ENCODE data around the gene GALR3. TPM values are rescaled to one million over a fixed set of nuclear protein-coding genes. Genes with fewer than 3 reads are reported as not detected.

The GALR3 gene, protein sequence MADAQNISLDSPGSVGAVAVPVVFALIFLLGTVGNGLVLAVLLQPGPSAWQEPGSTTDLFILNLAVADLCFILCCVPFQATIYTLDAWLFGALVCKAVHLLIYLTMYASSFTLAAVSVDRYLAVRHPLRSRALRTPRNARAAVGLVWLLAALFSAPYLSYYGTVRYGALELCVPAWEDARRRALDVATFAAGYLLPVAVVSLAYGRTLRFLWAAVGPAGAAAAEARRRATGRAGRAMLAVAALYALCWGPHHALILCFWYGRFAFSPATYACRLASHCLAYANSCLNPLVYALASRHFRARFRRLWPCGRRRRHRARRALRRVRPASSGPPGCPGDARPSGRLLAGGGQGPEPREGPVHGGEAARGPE
- not detected in 2 replicates for total RNA-seq

DNA sequence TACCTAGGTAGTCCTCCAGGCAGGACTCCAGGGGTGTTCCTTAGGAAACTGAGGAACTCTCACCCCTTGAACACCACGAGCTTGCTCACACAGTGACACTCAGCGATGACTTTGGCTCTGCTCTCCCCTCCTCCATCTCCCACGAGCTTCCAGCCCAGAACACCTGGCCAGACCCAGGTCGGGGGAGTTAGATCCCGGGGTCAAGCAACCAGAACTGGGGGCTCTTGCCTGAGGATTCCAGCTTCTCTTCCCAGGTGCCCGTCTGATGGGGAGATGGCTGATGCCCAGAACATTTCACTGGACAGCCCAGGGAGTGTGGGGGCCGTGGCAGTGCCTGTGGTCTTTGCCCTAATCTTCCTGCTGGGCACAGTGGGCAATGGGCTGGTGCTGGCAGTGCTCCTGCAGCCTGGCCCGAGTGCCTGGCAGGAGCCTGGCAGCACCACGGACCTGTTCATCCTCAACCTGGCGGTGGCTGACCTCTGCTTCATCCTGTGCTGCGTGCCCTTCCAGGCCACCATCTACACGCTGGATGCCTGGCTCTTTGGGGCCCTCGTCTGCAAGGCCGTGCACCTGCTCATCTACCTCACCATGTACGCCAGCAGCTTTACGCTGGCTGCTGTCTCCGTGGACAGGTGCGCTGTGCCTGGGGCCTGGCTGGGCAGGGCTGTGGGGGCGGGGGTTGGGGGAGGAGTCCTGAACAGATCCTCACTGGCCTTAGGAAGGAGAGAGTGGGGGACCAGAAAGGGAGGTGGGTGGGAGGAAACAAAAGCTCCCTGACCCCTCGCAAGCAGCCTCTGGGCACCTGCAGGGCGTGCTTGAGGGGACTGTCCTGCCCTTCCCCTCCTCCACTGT lies at the start of gene GALR3:
Gene GALR3, plus strand, starts transcription at position 249 of the 852 bp plus-strand sequence. Its CDS starts 25 bp downstream, at position 274.

DNA sequence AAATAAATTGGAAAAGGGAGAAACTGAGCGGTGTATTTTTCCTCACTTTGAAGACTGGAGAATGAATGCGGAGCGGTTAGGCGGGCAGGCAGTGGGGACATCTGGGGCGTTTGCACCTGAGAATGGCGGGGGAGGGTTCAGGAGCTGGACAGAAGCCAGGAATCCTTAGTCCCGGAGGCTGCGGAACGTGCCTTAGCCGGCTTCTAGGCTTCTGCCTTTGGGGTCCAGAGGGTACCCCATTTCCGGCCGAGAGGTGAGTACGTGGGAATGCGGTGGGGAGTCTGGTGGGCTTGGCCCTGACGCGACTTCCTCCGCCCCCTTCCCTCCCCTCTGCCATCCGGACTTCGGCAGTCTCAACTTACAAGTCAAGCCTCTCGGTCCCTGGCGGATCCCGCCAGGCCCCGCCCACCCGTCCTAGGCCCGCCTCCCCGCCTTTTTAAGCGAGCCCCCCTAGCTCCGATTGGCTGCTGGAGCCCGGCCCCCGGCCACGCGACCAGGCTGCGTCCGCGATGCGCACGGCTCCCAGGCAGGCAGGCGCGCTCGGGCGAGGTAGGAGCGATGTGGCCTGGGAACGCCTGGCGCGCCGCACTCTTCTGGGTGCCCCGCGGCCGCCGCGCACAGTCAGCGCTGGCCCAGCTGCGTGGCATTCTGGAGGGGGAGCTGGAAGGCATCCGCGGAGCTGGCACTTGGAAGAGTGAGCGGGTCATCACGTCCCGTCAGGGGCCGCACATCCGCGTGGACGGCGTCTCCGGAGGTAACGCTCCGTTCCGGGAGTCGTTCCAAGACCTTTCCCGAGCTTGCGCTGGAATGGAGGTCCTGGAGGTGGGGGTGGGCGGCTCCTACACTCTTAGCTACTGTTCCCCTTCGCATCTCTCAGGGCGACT lies 15.5 kb upstream of the GALR3 start, which contains the start of gene GCAT:
Gene GCAT, plus strand, starts transcription at position 525 of the 884 bp plus-strand sequence. Its CDS starts 34 bp downstream, at position 559.

DNA sequence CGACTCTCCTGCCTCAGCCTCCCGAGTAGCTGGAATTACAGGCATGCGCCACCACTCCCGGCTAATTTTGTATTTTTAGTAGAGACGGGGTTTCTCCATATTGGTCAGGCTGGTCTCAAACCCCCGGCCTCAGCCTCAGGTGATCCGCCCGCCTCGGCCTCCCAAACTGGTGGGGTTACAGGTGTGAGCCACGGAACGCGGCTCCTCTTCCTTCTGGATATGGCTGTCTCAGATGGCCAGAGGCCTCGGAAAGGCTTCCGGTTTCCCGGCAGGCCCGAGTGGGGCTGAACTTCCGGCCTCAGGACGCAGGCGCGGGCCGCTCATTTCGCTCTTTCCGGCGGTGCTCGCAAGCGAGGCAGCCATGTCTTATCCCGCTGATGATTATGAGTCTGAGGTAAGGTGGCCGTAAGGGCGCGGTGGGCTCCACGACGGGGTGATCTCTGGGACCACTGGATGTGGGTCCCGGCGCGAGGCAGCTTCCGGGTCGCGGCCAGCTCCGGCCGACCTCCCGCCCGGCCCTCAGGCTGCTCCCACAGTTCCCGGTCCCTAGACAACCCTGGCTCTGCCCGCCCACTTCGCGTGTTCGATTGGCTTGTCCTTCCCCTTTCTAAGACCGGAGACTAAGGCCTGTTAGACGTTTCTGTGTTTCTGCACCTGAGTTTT lies 26.0 kb downstream of the GALR3 start, which contains the start of gene EIF3L:
Gene EIF3L, plus strand, starts transcription at position 331 of the 663 bp plus-strand sequence. Its CDS starts 31 bp downstream, at position 362.

Other genes with a start within 250 kb of the GALR3 start
- not detected in 2 replicates for gene LGALS2, start 243.3 kb upstream of the GALR3 start, total RNA-seq
- 31.6 and 34.8 TPM in 2 replicates for gene GGA1, start 214.5 kb upstream of the GALR3 start, total RNA-seq
- gene SH3BP1, start 183.7 kb upstream of the GALR3 start, total RNA-seq = 14.3 and 16.1 TPM in 2 replicates
- 17.3 and 18.1 TPM in 2 replicates for gene PDXP, start 164.7 kb upstream of the GALR3 start, total RNA-seq
- gene LGALS1, start 147.7 kb upstream of the GALR3 start, total RNA-seq = 7,107 and 10,121 TPM in 2 replicates
- 21.9 and 41.2 TPM in 2 replicates for gene NOL12, start 137.0 kb upstream of the GALR3 start, total RNA-seq
- gene TRIOBP, start 126.3 kb upstream of the GALR3 start, total RNA-seq = 147 and 167 TPM in 2 replicates
- gene GCAT, start 15.4 kb upstream of the GALR3 start, total RNA-seq = 32.9 and 35.0 TPM in 2 replicates
- gene ANKRD54, start 21.0 kb downstream of the GALR3 start, total RNA-seq = 19.0 and 30.0 TPM in 2 replicates
- gene EIF3L, start 26.0 kb downstream of the GALR3 start, total RNA-seq = 432 and 441 TPM in 2 replicates
- gene MICALL1, start 82.9 kb downstream of the GALR3 start, total RNA-seq = 29.3 and 42.8 TPM in 2 replicates
- 0.32 TPM in 1 of 2 replicates, not detected in the other for gene C22orf23, start 130.2 kb downstream of the GALR3 start, total RNA-seq
- gene POLR2F, start 130.3 kb downstream of the GALR3 start, total RNA-seq = 75.5 and 93.0 TPM in 2 replicates
- not detected in 2 replicates for gene SOX10, start 161.2 kb downstream of the GALR3 start, total RNA-seq
- 11.4 and 14.1 TPM in 2 replicates for gene PICK1, start 234.0 kb downstream of the GALR3 start, total RNA-seq